Measurements from ENCODE around the gene ERBB2. TPM values are rescaled to one million over a fixed set of nuclear protein-coding genes. Genes with fewer than 3 reads are reported as not detected.

Gene ERBB2
- total and polyA plus RNA-seq, 2 of the 13 experiments (the other 11 are each of a cell fraction or from before 2014, with no cell fraction given), result 57.7 to 64.1 TPM

DNA sequence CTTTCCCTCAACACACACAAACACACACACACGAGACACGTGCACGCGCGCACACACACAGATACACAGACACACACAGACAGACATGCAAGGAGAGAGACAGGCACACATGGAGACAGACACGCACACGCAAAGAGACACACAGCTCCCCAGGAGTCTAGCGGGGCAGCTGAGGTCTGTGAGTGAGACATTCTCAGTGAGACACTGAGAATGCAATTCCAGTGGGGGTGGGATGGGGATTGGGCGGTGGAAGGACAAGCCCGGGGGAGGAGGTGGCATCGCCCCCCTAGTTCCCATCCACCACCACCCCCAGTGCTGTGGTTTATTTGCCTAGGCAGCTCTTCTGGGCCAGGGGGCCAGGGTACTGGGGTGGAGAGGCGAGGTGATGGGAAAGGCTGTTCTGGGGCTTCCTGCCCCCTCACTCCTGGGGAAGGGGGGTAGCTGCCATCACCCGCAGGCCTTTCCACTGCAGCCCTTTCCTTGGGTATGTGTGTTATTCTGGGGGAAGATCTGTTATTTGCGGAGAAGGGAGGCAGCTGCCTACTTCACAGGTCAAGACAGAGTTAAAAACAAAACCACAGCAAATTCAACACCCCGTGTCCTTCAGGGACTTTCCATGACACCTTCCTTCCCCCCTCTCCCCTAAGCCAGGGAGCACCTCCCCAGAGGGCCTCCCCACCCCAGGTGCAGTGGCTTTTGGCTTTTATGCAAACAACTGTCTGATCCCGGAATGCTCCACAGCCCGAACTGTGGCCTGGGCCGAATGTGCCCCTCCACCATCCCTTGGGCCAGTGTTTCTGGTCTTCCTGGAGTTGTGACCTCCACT lies 55.9 kb downstream of the ERBB2 start (continued):
- no peak for TF ChIP-seq FIP1L1 (IDR thresholded peaks at IDR 0.05; ENCODE audit: borderline replicate concordance, insufficient read depth, low read depth, low read length)
- TF ChIP-seq, protein P1, sequence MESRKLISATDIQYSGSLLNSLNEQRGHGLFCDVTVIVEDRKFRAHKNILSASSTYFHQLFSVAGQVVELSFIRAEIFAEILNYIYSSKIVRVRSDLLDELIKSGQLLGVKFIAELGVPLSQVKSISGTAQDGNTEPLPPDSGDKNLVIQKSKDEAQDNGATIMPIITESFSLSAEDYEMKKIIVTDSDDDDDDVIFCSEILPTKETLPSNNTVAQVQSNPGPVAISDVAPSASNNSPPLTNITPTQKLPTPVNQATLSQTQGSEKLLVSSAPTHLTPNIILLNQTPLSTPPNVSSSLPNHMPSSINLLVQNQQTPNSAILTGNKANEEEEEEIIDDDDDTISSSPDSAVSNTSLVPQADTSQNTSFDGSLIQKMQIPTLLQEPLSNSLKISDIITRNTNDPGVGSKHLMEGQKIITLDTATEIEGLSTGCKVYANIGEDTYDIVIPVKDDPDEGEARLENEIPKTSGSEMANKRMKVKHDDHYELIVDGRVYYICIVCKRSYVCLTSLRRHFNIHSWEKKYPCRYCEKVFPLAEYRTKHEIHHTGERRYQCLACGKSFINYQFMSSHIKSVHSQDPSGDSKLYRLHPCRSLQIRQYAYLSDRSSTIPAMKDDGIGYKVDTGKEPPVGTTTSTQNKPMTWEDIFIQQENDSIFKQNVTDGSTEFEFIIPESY (CRISPR knock-in tag; IDR thresholded peaks at IDR 0.05), result no peak
- TF ChIP-seq, protein P2, sequence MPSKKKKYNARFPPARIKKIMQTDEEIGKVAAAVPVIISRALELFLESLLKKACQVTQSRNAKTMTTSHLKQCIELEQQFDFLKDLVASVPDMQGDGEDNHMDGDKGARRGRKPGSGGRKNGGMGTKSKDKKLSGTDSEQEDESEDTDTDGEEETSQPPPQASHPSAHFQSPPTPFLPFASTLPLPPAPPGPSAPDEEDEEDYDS (CRISPR knock-in tag; IDR thresholded peaks at IDR 0.05), result no peak
- no peak for TF ChIP-seq ZSCAN9 (CRISPR knock-in tag; IDR thresholded peaks at IDR 0.05; ENCODE audit: borderline replicate concordance)
- TF ChIP-seq ZBTB42 (CRISPR knock-in tag; IDR thresholded peaks at IDR 0.05), result no peak
- no peak for TF ChIP-seq AKAP8 (CRISPR knock-in tag; IDR thresholded peaks at IDR 0.05)
- TF ChIP-seq ZNF772 (CRISPR knock-in tag; IDR thresholded peaks at IDR 0.05), result 0 out of 2 replicates have a peak, but pooled peaks have one; percentile 30
- TF ChIP-seq ZNF775 (CRISPR knock-in tag; IDR thresholded peaks at IDR 0.05; ENCODE audit: borderline replicate concordance), result no peak
- no peak for TF ChIP-seq CREM (IDR thresholded peaks at IDR 0.05)
- TF ChIP-seq CREM (CRISPR knock-in tag; IDR thresholded peaks at IDR 0.05), result no peak
- TF ChIP-seq, protein P3, sequence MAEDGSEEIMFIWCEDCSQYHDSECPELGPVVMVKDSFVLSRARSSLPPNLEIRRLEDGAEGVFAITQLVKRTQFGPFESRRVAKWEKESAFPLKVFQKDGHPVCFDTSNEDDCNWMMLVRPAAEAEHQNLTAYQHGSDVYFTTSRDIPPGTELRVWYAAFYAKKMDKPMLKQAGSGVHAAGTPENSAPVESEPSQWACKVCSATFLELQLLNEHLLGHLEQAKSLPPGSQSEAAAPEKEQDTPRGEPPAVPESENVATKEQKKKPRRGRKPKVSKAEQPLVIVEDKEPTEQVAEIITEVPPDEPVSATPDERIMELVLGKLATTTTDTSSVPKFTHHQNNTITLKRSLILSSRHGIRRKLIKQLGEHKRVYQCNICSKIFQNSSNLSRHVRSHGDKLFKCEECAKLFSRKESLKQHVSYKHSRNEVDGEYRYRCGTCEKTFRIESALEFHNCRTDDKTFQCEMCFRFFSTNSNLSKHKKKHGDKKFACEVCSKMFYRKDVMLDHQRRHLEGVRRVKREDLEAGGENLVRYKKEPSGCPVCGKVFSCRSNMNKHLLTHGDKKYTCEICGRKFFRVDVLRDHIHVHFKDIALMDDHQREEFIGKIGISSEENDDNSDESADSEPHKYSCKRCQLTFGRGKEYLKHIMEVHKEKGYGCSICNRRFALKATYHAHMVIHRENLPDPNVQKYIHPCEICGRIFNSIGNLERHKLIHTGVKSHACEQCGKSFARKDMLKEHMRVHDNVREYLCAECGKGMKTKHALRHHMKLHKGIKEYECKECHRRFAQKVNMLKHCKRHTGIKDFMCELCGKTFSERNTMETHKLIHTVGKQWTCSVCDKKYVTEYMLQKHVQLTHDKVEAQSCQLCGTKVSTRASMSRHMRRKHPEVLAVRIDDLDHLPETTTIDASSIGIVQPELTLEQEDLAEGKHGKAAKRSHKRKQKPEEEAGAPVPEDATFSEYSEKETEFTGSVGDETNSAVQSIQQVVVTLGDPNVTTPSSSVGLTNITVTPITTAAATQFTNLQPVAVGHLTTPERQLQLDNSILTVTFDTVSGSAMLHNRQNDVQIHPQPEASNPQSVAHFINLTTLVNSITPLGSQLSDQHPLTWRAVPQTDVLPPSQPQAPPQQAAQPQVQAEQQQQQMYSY (CRISPR knock-in tag; IDR thresholded peaks at IDR 0.05), result no peak
- TF ChIP-seq ZNF652 (CRISPR knock-in tag; IDR thresholded peaks at IDR 0.05; ENCODE audit: borderline replicate concordance, low read depth), result 0 out of 2 replicates have a peak, but pooled peaks have one; percentile 17
- TF ChIP-seq, protein P4, sequence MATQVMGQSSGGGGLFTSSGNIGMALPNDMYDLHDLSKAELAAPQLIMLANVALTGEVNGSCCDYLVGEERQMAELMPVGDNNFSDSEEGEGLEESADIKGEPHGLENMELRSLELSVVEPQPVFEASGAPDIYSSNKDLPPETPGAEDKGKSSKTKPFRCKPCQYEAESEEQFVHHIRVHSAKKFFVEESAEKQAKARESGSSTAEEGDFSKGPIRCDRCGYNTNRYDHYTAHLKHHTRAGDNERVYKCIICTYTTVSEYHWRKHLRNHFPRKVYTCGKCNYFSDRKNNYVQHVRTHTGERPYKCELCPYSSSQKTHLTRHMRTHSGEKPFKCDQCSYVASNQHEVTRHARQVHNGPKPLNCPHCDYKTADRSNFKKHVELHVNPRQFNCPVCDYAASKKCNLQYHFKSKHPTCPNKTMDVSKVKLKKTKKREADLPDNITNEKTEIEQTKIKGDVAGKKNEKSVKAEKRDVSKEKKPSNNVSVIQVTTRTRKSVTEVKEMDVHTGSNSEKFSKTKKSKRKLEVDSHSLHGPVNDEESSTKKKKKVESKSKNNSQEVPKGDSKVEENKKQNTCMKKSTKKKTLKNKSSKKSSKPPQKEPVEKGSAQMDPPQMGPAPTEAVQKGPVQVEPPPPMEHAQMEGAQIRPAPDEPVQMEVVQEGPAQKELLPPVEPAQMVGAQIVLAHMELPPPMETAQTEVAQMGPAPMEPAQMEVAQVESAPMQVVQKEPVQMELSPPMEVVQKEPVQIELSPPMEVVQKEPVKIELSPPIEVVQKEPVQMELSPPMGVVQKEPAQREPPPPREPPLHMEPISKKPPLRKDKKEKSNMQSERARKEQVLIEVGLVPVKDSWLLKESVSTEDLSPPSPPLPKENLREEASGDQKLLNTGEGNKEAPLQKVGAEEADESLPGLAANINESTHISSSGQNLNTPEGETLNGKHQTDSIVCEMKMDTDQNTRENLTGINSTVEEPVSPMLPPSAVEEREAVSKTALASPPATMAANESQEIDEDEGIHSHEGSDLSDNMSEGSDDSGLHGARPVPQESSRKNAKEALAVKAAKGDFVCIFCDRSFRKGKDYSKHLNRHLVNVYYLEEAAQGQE (IDR thresholded peaks at IDR 0.05; ENCODE audit: borderline replicate concordance in 1 of 2, low read depth in 1 of 2, low read length in 2 of 2), result no peak
- no peak for TF ChIP-seq POLR2AphosphoS2 (IDR thresholded peaks at IDR 0.05; ENCODE audit: low read depth, low read length)
- TF ChIP-seq ZMYM4 (CRISPR knock-in tag; IDR thresholded peaks at IDR 0.05), result no peak
- no peak for TF ChIP-seq ZBTB3 (CRISPR knock-in tag; IDR thresholded peaks at IDR 0.05; ENCODE audit: borderline replicate concordance, low read depth)
- TF ChIP-seq, protein P5, sequence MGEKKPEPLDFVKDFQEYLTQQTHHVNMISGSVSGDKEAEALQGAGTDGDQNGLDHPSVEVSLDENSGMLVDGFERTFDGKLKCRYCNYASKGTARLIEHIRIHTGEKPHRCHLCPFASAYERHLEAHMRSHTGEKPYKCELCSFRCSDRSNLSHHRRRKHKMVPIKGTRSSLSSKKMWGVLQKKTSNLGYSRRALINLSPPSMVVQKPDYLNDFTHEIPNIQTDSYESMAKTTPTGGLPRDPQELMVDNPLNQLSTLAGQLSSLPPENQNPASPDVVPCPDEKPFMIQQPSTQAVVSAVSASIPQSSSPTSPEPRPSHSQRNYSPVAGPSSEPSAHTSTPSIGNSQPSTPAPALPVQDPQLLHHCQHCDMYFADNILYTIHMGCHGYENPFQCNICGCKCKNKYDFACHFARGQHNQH (CRISPR knock-in tag; IDR thresholded peaks at IDR 0.05), result no peak
- TF ChIP-seq ZNF562 (CRISPR knock-in tag; IDR thresholded peaks at IDR 0.05; ENCODE audit: borderline replicate concordance), result no peak
